HEK293 (cell line): ENCODE results near the gene KCTD2.

Source experiments
- HOXA7 ChIP-seq: sonication (generic); formaldehyde crosslinking; IDR thresholded peaks from 2 replicates; pipeline ENCODE4 v1.8.1; 2022; ENCODE audit warnings: missing genetic modification reagents, borderline replicate concordance
- TCF7L2 ChIP-seq: IDR thresholded peaks from 2 replicates; pipeline ENCODE4 v1.6.1; 2011; ENCODE audit warnings: low read depth, mild to moderate bottlenecking, inconsistent platforms, low read length, moderate library complexity, borderline replicate concordance
- ZNF274 ChIP-seq, 2 experiments: fragments of 200-500 bp in 1 of 2; fragments of 450-650 bp in 1 of 2; sonication (Bioruptor generic) in 1 of 2; formaldehyde crosslinking in 1 of 2; IDR thresholded peaks; 2 replicates each; pipeline versions ENCODE4 v1.5.1 to v1.6.1; 2014 to 2016; ENCODE audit warnings: borderline replicate concordance in 1 of 2, inconsistent platforms in 1 of 2, low read length in 1 of 2, missing biosample characterization in 1 of 2, missing genetic modification characterization in 1 of 2
- ZSCAN30 ChIP-seq: fragments of 450-650 bp; IDR thresholded peaks from 2 replicates; pipeline ENCODE4 v1.5.1; 2018; ENCODE audit warnings: missing biosample characterization, mild to moderate bottlenecking, missing genetic modification characterization, moderate library complexity
- TF ChIP-seq, protein P1 (sequence below): fragments of 450-650 bp; formaldehyde crosslinking; IDR thresholded peaks from 2 replicates; pipeline ENCODE4 v1.5.1; 2016; ENCODE audit warnings: missing biosample characterization, missing genetic modification characterization
- TF ChIP-seq, protein P2 (sequence below): fragments of 450-650 bp; formaldehyde crosslinking; IDR thresholded peaks from 2 replicates; pipeline ENCODE4 v1.5.1; 2016; ENCODE audit warnings: missing biosample characterization, missing genetic modification characterization
- TF ChIP-seq, protein P3 (sequence below): fragments of 450-650 bp; formaldehyde crosslinking; IDR thresholded peaks from 2 replicates; pipeline ENCODE4 v1.5.1; 2017; ENCODE audit warnings: missing biosample characterization, missing genetic modification characterization
- TF ChIP-seq, protein P4 (sequence below): fragments of 450-650 bp; formaldehyde crosslinking; IDR thresholded peaks from 2 replicates; pipeline ENCODE4 v1.5.1; 2017; ENCODE audit warnings: missing biosample characterization, missing genetic modification characterization
- TF ChIP-seq, protein P5 (sequence below): sonication (generic); formaldehyde crosslinking; IDR thresholded peaks from 2 replicates; pipeline ENCODE4 v1.8.1; 2022; ENCODE audit warnings: mild to moderate bottlenecking, moderate library complexity, missing genetic modification reagents

DNA sequence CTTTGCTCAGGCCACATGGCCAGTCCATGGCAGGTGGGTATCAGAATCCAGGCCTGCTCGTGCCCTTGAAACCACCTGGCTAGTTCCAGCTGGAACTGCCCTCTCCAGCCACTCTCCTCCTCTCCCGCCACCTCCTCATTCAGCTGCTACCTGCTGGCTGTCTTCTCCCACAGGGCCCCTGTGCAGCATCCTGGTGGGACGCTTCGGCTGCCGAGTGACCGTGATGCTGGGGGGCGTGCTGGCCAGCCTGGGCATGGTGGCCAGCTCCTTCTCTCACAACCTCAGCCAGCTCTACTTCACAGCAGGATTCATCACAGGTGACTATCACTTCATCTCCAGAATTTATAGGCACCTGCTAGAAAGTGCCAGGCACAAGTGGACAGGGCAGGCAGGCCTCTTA, 50.8 kb downstream of the KCTD2 start:
- no peak for TF ChIP-seq ZSCAN30 (tag by site-specific recombination)
- TF ChIP-seq, protein P1, sequence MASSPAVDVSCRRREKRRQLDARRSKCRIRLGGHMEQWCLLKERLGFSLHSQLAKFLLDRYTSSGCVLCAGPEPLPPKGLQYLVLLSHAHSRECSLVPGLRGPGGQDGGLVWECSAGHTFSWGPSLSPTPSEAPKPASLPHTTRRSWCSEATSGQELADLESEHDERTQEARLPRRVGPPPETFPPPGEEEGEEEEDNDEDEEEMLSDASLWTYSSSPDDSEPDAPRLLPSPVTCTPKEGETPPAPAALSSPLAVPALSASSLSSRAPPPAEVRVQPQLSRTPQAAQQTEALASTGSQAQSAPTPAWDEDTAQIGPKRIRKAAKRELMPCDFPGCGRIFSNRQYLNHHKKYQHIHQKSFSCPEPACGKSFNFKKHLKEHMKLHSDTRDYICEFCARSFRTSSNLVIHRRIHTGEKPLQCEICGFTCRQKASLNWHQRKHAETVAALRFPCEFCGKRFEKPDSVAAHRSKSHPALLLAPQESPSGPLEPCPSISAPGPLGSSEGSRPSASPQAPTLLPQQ = no peak
- TF ChIP-seq TCF7L2 = no peak
- TF ChIP-seq, protein P2, sequence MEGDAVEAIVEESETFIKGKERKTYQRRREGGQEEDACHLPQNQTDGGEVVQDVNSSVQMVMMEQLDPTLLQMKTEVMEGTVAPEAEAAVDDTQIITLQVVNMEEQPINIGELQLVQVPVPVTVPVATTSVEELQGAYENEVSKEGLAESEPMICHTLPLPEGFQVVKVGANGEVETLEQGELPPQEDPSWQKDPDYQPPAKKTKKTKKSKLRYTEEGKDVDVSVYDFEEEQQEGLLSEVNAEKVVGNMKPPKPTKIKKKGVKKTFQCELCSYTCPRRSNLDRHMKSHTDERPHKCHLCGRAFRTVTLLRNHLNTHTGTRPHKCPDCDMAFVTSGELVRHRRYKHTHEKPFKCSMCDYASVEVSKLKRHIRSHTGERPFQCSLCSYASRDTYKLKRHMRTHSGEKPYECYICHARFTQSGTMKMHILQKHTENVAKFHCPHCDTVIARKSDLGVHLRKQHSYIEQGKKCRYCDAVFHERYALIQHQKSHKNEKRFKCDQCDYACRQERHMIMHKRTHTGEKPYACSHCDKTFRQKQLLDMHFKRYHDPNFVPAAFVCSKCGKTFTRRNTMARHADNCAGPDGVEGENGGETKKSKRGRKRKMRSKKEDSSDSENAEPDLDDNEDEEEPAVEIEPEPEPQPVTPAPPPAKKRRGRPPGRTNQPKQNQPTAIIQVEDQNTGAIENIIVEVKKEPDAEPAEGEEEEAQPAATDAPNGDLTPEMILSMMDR (tag by site-specific recombination) = no peak
- TF ChIP-seq, protein P3, sequence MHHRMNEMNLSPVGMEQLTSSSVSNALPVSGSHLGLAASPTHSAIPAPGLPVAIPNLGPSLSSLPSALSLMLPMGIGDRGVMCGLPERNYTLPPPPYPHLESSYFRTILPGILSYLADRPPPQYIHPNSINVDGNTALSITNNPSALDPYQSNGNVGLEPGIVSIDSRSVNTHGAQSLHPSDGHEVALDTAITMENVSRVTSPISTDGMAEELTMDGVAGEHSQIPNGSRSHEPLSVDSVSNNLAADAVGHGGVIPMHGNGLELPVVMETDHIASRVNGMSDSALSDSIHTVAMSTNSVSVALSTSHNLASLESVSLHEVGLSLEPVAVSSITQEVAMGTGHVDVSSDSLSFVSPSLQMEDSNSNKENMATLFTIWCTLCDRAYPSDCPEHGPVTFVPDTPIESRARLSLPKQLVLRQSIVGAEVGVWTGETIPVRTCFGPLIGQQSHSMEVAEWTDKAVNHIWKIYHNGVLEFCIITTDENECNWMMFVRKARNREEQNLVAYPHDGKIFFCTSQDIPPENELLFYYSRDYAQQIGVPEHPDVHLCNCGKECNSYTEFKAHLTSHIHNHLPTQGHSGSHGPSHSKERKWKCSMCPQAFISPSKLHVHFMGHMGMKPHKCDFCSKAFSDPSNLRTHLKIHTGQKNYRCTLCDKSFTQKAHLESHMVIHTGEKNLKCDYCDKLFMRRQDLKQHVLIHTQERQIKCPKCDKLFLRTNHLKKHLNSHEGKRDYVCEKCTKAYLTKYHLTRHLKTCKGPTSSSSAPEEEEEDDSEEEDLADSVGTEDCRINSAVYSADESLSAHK (tag by site-specific recombination) = no peak
- TF ChIP-seq, protein P4, sequence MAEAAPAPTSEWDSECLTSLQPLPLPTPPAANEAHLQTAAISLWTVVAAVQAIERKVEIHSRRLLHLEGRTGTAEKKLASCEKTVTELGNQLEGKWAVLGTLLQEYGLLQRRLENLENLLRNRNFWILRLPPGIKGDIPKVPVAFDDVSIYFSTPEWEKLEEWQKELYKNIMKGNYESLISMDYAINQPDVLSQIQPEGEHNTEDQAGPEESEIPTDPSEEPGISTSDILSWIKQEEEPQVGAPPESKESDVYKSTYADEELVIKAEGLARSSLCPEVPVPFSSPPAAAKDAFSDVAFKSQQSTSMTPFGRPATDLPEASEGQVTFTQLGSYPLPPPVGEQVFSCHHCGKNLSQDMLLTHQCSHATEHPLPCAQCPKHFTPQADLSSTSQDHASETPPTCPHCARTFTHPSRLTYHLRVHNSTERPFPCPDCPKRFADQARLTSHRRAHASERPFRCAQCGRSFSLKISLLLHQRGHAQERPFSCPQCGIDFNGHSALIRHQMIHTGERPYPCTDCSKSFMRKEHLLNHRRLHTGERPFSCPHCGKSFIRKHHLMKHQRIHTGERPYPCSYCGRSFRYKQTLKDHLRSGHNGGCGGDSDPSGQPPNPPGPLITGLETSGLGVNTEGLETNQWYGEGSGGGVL = no peak
- TF ChIP-seq ZNF274 (IDR thresholded peaks at IDR 0.05; ENCODE audit: low read length) = no peak
- TF ChIP-seq ZNF274 (tag by site-specific recombination; IDR thresholded peaks at IDR 0.05; ENCODE audit: borderline replicate concordance) = no peak
- TF ChIP-seq HOXA7 (CRISPR knock-in tag) = no peak
- TF ChIP-seq, protein P5, sequence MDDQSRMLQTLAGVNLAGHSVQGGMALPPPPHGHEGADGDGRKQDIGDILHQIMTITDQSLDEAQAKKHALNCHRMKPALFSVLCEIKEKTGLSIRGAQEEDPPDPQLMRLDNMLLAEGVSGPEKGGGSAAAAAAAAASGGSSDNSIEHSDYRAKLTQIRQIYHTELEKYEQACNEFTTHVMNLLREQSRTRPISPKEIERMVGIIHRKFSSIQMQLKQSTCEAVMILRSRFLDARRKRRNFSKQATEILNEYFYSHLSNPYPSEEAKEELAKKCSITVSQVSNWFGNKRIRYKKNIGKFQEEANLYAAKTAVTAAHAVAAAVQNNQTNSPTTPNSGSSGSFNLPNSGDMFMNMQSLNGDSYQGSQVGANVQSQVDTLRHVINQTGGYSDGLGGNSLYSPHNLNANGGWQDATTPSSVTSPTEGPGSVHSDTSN (CRISPR knock-in tag) = no peak
